Measurements from ENCODE around the gene MAP2K7. TPM values are rescaled to one million over a fixed set of nuclear protein-coding genes. Genes with fewer than 3 reads are reported as not detected.

The MAP2K7 gene
- total RNA-seq, 3 donors from 2014 or later = 13.3 to 17.1 (median 13.8) TPM

GRCh38 chr19:7922836-7923195 is 19.1 kb downstream of the MAP2K7 start:
- Histone ChIP-seq H3K9me3 (no peaks in the 10 kb centered on the region), H3K4me1 (peaks cover 24 to 37% of the 10 kb centered on the region in 2 donors), H3K36me3 (no peaks in the 10 kb centered on the region), H3K4me3 (no peak overlapping the region), H3K27ac (peak overlapping the region in 1 of 2 donors; percentile 16), H3K27me3 (peaks cover 3 to 13% of the 10 kb centered on the region in 2 donors)
- intact Hi-C loops (cut with DNase I; ENCODE audit: low total_unique reads) = no loop called here
- DNase-seq (ENCODE audit: low spot score in 2 of 2) = no peak
- TF ChIP-seq CTCF (IDR thresholded peaks at IDR 0.05) = no peak
- TF ChIP-seq POLR2AphosphoS5 (IDR thresholded peaks at IDR 0.05) = no peak
- TF ChIP-seq POLR2A (IDR thresholded peaks at IDR 0.05) = no peak

DNA sequence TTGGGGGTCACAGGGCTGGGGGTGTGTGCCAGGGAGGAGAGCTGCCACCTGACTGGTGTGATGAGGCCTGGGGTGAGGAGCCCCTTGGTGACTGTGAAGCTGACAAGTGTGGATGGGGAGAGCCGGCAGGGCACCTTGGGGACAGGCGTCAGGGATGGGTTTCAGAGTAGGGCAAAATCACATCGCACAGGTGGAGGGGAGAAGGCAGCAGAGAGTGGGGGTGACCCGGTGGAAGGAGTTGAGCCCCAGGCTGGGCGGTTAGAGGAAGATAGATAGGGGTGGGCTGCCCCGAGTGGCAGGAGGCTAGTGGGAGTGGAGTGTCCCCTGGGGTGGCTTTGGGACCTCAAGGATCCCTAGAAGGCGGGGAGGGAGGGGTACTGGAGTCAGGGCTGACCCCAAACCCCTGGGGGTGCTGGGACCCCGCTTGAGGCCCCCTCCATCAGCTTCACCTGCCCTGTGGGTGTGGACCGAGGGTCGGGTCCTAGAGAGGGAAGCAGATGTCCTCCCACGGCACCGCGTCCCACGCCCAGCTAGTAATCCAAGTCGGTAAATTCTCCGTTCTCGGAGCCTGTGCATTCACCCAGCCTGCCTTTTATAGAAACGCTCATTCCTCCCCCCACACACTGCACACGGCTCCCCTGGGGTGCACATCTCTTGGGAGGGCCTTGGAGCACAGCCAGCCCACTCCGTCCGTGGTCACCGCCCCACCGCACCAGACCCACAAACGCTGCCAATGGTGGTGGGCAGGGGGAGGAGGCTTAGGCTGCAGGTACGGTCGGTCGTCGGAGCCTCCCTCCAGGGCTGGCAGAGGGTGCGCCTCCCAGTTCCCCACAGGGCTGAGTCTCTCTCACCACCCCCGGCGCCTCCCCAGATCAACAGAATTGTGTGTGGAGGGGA is 19.9 kb downstream of the MAP2K7 start:
- Histone ChIP-seq H3K4me3 (no peak overlapping the region), H3K36me3 (no peaks in the 10 kb centered on the region), H3K4me1 (peaks cover 29 to 39% of the 10 kb centered on the region in 2 donors), H3K27me3 (peaks cover 3 to 6% of the 10 kb centered on the region in 2 donors), H3K9me3 (no peaks in the 10 kb centered on the region), H3K27ac (peak overlapping the region in 1 of 2 donors; percentile 0)
- no peak for DNase-seq (ENCODE audit: low spot score in 2 of 2)
- intact Hi-C loops (cut with DNase I; ENCODE audit: low total_unique reads) = no loop called here
- TF ChIP-seq POLR2A (IDR thresholded peaks at IDR 0.05) = no peak

GRCh38 chr19:7924241-7924640 is 20.6 kb downstream of the MAP2K7 start:
- peaks cover 31 to 39% of the 10 kb centered on the region in 2 donors for H3K4me1 ChIP-seq
- H3K36me3 ChIP-seq = no peaks in the 10 kb centered on the region
- H3K9me3 ChIP-seq = no peaks in the 10 kb centered on the region
- intact Hi-C loops (cut with DNase I; ENCODE audit: low total_unique reads) = no loop called here
- no peaks in the 10 kb centered on the region for H3K27me3 ChIP-seq
- TF ChIP-seq CTCF (IDR thresholded peaks at IDR 0.05) (no peak), POLR2A (IDR thresholded peaks at IDR 0.05) (no peak), POLR2AphosphoS5 (IDR thresholded peaks at IDR 0.05) (no peak)
- no peak overlapping the region for H3K4me3 ChIP-seq
- H3K27ac ChIP-seq = peak overlapping the region in 1 of 2 donors; percentile 0
- DNase-seq (ENCODE audit: low spot score in 2 of 2) = no peak

GRCh38 chr19:7924651-7925170 is 21.0 kb downstream of the MAP2K7 start:
- intact Hi-C loops (cut with DNase I; ENCODE audit: low total_unique reads) = no loop called here
- H3K27me3 ChIP-seq = no peaks in the 10 kb centered on the region
- H3K9me3 ChIP-seq = no peaks in the 10 kb centered on the region
- H3K36me3 ChIP-seq = no peaks in the 10 kb centered on the region
- DNase-seq (ENCODE audit: low spot score in 2 of 2) = no peak
- H3K4me3 ChIP-seq = peak overlapping the region; percentile 41 to 72 (median 60)
- H3K4me1 ChIP-seq = peaks cover 35 to 39% of the 10 kb centered on the region in 2 donors
- TF ChIP-seq POLR2AphosphoS5 (IDR thresholded peaks at IDR 0.05) (no peak), POLR2A (IDR thresholded peaks at IDR 0.05) (no peak), CTCF (IDR thresholded peaks at IDR 0.05) (no peak)
- H3K27ac ChIP-seq = peak overlapping the region in 1 of 2 donors; percentile 0

DNA sequence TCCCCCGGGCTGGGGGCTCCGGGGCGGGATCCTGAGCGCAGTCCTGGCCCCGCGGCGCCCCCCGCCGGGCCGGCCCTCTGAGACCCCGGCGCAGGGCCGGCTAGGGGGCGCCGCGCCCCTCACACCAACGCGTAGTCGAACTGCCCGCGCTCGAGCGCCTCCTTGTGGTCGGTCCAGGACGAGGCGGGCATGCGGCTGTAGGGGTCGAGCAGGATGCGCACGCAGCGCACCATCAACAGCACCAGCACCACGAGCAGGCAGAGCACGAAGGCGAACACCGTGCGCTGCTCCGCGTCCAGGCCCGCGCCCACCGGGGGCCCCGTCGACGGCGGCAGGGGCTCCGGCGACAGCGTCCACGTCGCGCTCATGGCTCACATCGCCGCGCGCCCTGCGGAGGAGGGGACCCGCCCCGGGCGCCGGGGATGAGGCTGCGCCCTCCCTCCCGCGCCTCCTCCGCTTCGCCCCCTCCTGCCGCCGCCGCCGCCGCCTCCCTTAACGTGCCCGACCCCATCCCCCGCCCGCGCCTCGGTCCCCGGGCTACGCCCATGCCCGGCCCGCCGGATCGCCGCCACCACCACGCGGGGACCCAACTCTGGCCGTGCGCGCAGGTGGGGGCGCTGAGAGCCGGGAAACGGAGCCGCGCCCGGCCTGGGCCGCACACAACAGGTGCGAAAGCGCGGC is 21.6 kb downstream of the MAP2K7 start:
- Histone ChIP-seq H3K9me3 (no peaks in the 10 kb centered on the region), H3K27me3 (no peaks in the 10 kb centered on the region), H3K27ac (peak overlapping the region; percentile 25 to 96), H3K4me1 (peaks cover 37 to 39% of the 10 kb centered on the region in 2 donors), H3K4me3 (peak overlapping the region; percentile 41 to 72 (median 60)), H3K36me3 (no peaks in the 10 kb centered on the region)
- no peak for TF ChIP-seq POLR2A (IDR thresholded peaks at IDR 0.05)
- TF ChIP-seq CTCF (IDR thresholded peaks at IDR 0.05) = peak; percentile 51 to 67 (median 64)
- peak in 1 of 3 donors; percentile 11 for TF ChIP-seq POLR2AphosphoS5 (IDR thresholded peaks at IDR 0.05)
- intact Hi-C loops (cut with DNase I; ENCODE audit: low total_unique reads) = no loop called here
- DNase-seq (ENCODE audit: low spot score in 2 of 2) = peak in 1 of 2 donors; percentile 54
